T-helper 2 cell treated with Interferon-gamma antibody and Interleukin-4, amounts not matched to agents 100 ng/mL and 5 ng/mL, for 36 hours (primary cell): ENCODE measurements around the gene SLC26A9. TPM values are rescaled to one million over a fixed set of nuclear protein-coding genes. Genes with fewer than 3 reads are reported as not detected.

ENCODE experiments used
- intact Hi-C: fragments of 100-400 bp; cut with micrococcal nuclease; formaldehyde crosslinking; loops from one replicate; pipeline ENCODE4 v1.15.1; 2023
- total RNA-seq: library from RNA; stranded (reverse); gene quantifications from 2 replicates; pipeline ENCODE4 v1.2.3, GENCODE V29; 2022

SLC26A9 gene
- total RNA-seq, 1 donor from 2014 or later, result not detected

DNA sequence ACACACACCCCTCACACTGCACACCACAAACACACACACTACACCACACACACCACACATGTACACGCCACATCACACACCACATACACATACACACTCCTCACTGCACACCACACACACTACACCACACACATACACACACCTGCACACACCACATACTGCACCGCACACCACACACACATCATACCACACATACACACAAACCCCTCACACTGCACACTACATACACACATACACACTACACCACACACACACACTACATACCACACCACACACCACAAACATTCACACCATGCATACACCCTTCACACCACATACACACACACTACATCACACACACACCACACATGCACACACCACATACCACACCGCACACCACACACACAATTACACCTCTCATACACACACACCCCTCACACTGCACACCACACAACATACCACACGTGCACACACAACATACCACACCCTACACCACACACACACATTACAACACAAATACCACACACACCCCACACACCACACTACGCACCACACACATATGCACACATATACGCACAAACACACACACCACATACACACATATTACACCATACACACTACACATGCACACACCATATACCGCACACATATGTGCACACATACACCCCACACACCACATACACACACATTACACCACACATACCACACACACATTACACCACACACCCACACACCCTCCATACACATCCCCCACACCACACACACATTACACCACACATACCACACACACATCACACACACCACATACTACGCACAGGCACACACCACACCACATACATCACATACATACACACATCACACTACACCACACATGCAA, 30.3 kb upstream of the SLC26A9 start:
- intact Hi-C loops, result no loop called here

DNA sequence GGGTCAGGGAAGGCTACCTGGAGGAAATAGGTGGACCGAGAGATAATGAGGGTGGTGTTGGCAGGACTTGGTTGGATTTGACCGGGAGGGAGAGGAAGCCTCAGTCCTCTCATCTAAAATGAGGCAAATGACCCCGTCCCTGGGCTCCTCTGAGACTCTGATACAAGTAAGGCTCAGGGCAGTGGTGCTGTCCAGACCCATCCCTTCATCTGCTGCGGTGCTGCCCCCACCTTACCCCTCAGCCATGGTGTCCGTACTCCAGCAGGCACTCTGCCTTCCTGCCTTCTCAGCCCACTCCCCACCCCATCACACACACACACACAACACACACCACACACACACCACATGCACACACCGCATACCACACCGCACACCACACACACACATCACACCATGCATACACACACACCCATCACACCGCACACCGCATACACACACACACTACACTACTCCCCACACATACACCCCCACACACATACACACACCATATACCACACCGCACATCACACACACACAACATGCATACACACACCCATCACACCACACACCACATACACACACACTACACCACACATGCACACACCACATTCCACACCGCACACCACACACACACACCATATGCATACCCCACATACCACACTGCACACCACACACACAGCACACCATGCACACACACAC, 29.4 kb upstream of the SLC26A9 start:
- intact Hi-C loops, result no loop called here

DNA sequence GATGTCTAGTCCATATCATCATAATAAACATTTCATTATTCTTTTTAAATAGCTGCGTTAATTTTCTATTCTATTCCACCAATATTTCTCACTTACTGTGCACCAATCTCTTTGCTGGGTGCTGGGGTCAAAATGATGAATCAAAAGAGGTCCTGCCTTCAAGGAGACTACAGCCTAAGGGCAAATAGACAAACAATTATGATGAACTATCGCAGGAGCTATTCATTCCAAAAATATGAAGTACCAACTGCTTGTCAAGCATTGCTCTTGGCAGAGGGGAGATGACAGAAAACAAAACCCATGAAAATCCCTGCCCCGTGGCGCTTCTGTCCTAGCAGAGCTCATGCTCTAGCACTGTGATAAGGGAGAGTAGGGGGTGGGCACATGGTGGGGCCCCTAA, 28.8 kb upstream of the SLC26A9 start:
- intact Hi-C loops, result no loop called here

- intact Hi-C loops, result no loop called here
Measured at GRCh38 chr1:205971082-205971481, 27.8 kb upstream of the SLC26A9 start.

DNA sequence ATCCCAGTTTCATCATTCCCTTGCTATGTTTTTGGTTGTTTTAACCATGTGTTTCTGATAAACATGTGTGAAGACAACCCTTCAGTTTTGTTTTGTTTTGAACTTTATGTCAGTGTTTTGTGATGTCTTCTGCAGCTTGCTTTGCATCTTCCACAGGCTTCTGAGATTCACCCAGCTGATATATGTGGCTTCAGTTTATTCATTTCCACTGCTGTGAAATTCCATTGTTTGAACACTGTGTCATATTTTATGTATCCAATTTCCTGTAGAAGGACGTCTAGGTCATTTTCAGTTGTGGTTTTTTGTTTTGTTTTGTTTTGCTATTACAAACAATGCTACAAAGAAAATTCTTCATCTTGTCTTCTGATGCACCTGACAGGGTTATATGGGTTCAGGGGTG, 27.2 kb upstream of the SLC26A9 start:
- intact Hi-C loops, result no loop called here

GRCh38 chr1:205969229-205969628, 26.0 kb upstream of the SLC26A9 start:
- intact Hi-C loops, result no loop called here

DNA sequence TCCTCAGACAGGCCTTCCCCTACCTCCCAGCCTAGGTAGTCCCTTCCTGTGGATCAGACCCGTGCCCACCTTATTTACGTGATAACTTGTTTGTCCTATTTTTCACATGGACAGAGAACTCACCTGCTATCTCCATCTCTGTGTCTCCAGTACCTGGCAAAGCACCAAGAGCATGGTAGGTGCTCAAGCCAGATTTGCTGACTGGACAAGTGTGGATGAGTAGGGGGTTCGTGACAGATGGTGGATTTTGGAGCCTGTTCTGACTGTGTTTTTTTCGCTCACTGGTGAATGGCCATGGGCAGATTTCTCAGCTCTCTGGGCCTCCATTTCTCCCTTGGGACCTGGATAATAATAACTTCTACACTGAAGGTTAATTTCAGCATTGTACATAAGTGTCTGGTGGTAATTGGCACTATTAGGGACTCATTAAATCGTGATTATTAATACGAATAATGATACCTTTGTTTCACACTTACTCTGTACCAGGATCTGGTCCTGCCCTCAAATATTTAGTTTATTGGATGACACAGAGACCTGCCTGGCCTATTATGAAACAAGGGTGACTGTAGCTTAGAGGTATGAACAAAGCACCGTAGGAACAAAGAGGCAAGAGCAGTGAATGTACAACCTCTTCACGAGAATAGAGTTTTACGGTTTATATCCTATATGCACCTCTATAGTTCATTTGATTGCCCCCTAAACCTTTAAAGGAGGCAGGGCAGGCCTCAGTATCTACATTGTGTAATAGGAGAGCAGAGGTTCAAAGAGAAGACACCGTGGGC, 24.5 kb upstream of the SLC26A9 start:
- intact Hi-C loops, result no loop called here

GRCh38 chr1:205965036-205965884, 22.0 kb upstream of the SLC26A9 start:
- intact Hi-C loops, result no loop called here

- intact Hi-C loops, result no loop called here
Measured at GRCh38 chr1:205963352-205964155, 20.3 kb upstream of the SLC26A9 start.

- intact Hi-C loops, result no loop called here
Measured at GRCh38 chr1:205962821-205963221, 19.6 kb upstream of the SLC26A9 start.

- intact Hi-C loops, result no loop called here
Measured at GRCh38 chr1:205961991-205962820, 18.9 kb upstream of the SLC26A9 start.

DNA sequence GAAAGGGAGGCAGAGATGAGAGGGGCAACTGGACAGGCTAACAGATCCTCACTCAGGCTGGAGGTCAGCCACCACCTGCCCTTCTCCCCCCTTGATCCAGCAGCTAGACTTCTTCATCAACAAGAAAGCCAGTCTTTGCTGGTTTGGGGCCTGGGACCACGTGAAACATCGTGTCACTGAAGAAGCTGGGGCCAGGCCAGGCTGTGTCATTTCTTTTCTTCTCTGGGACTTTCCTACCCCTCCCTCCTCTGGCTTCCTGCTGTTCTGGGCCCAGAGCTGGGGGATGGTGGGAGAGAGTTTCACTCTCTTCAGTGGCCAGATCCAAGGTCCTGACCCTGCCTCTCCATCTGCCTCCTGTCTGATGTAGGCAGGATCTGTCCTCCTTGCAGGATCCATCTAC, 18.1 kb upstream of the SLC26A9 start:
- intact Hi-C loops, result no loop called here

GRCh38 chr1:205959789-205960188, 16.5 kb upstream of the SLC26A9 start:
- intact Hi-C loops, result no loop called here

GRCh38 chr1:205955499-205955898, 12.2 kb upstream of the SLC26A9 start:
- intact Hi-C loops, result no loop called here

DNA sequence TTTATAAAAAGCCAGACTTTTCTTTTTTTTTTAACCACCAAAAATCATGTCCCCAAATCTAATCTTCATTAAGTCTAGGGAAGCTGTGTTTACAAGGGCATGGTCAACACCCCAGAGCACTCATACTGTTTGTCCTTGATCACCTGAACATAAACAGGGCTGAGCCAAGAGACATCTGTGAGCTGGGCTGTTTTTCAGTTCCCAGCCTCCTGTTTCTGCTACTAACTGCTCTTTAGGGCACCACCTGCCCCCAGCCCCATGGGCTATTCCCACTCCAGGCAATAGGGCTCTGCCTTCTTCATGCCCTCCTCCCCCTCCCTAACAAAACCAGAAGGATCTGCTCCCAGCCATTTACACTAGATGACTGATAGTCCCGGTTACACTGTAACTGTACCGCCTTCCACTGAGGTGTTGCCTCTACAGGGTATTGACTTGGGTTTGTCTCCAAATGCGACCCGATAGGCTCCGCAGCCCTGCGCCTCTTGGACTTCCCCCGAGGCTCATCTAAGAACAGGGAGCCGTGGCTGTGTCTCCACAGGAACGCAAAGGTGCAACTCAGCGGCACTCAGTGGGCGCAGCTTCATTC, 11.7 kb upstream of the SLC26A9 start:
- intact Hi-C loops, result no loop called here

DNA sequence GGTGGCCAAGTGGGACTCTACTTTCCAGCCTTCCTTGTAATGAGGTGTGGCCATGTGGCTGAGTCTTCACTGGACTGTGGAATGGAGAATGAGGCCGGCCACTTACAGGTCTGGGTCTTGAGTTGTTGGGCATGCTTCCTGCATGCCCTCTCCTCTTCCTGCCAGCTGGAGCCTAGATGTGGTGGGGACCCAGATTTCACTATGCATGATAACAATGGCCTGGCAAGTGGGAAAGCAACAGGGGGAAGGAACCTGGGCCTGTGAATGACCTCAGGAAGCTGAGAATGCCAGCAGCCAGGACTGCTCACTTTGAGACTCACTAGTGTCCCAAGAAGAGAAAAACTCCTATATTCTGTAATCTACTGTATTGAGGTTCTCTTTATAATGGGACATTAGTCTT, 8.5 kb upstream of the SLC26A9 start:
- intact Hi-C loops, result no loop called here

- intact Hi-C loops, result no loop called here
Measured at GRCh38 chr1:205950826-205951549, 7.7 kb upstream of the SLC26A9 start.

- intact Hi-C loops, result no loop called here
Measured at GRCh38 chr1:205950280-205950679, 7.0 kb upstream of the SLC26A9 start.
